Activated T-helper 2 cell treated with anti-CD3 and anti-CD28 coated beads, Interferon-gamma antibody, Interleukin-2, Interleukin-4, amounts not matched to agents 10 μg/mL and 5 μg/mL and 100 μg/mL, durations not matched to agents 14 hours and 24 hours and 36 hours (primary cell): Measurements from ENCODE around the gene HIVEP3. TPM values are rescaled to one million over a fixed set of nuclear protein-coding genes. Genes with fewer than 3 reads are reported as not detected.

Experiments
- DNase-seq: peaks from one replicate; pipeline ENCODE4 v3.0.0; 2021; ENCODE audit warnings: low spot score
- H3K27ac Mint-ChIP-seq: one replicate; pipeline ENCODE4 v1.8.0; 2021; ENCODE audit warnings: mixed read lengths
- H3K27me3 Mint-ChIP-seq: one replicate; pipeline ENCODE4 v1.8.0; 2021; ENCODE audit warnings: low read depth, mixed read lengths
- H3K36me3 Mint-ChIP-seq: one replicate; pipeline ENCODE4 v1.8.0; 2021; ENCODE audit warnings: low read depth, mixed read lengths
- H3K4me1 Mint-ChIP-seq: one replicate; pipeline ENCODE4 v1.8.0; 2021; ENCODE audit warnings: low read depth, mixed read lengths
- H3K4me3 Mint-ChIP-seq: one replicate; pipeline ENCODE4 v1.8.0; 2021; ENCODE audit warnings: low read depth, mild to moderate bottlenecking, moderate library complexity, mixed read lengths
- H3K9me3 Mint-ChIP-seq: one replicate; pipeline ENCODE4 v1.8.0; 2021; ENCODE audit warnings: mixed read lengths
- intact Hi-C: fragments of 100-400 bp; cut with micrococcal nuclease; formaldehyde crosslinking; loops from one replicate; pipeline ENCODE4 v1.15.1; 2023
- total RNA-seq: library from RNA; stranded (reverse); gene quantifications from 2 replicates; pipeline ENCODE4 v1.2.3, GENCODE V29; 2022

Gene HIVEP3
- total RNA-seq, 1 donor from 2014 or later: 33.7 TPM

GRCh38 chr1:41673378-41673777 is 245.3 kb downstream of the HIVEP3 start:
- H3K4me1 Mint-ChIP-seq: peaks cover 92% of the 10 kb centered on the region
- H3K27me3 Mint-ChIP-seq: no peaks in the 10 kb centered on the region
- peak overlapping the region; percentile 51 for H3K4me3 Mint-ChIP-seq
- intact Hi-C loops: loop anchor here (1.0 to 5.0 kb wide), 3 partner anchors 32 to 189 kb away; no protein-coding TSS in a partner anchor
- no peaks in the 10 kb centered on the region for H3K36me3 Mint-ChIP-seq
- H3K9me3 Mint-ChIP-seq: no peaks in the 10 kb centered on the region
- peak; percentile 59 for DNase-seq
- H3K27ac Mint-ChIP-seq: peak overlapping the region; percentile 92

DNA sequence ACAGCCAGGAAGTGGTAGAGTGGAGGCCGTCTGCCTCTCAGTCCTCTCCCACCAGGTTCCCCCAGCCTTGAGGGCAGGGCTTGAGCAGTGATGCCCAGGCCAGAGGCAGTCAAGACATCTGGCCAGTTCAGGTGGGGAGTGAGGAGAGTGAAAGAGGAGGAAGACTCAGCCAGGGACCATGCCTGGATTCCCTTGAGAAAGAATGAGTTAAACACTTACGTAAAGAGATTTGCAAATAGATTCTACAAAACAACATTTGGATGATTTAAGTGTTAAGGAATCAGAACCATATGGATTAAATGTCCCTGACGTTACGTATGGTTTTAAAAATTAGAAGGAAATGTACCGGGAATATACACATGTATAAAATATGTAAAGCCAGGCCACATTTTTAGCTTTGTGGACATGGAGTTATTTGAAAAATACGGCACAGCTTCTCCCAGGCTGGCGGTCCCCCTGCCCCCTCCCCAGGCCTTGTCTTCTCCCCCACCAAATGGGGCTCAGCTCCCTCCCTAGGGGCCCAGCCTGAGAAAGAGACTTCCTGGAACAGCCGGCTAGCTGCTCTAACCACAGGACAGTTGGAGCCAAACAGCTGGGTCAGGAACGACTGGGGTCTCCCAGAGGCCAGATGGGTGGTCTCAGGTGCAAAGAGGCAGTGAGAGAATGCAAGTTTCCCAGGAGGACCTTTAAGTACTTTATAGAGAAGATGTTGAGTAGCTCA is 245.9 kb downstream of the HIVEP3 start:
- no peaks in the 10 kb centered on the region for H3K9me3 Mint-ChIP-seq
- H3K27ac Mint-ChIP-seq: peak overlapping the region; percentile 92
- no peaks in the 10 kb centered on the region for H3K36me3 Mint-ChIP-seq
- H3K27me3 Mint-ChIP-seq: no peaks in the 10 kb centered on the region
- H3K4me1 Mint-ChIP-seq: peaks cover 91% of the 10 kb centered on the region
- H3K4me3 Mint-ChIP-seq: peak overlapping the region; percentile 57
- no peak for DNase-seq
- intact Hi-C loops: loop anchor here (1.0 to 5.0 kb wide), 3 partner anchors 32 to 190 kb away; no protein-coding TSS in a partner anchor

DNA sequence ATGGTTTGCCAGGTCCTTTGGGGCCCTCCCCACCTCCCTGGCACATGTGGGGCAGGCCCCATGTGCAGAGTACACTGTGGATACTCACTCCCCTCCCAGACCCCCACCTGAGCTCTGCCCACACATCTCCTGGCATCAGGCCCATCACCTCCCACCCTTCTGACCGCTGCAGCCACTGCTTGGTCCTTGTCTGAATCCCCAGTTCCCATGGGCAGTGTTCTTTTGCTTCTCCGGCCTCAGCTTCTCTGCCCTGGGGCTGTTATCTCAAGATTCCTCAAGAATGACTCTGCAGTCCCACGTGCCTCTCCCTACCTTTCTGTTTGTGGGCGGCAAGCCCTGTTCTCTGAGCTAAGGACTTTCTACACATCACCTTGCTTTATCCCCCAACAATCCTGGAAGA is 246.5 kb downstream of the HIVEP3 start:
- Mint-ChIP-seq H3K36me3 (no peaks in the 10 kb centered on the region), H3K9me3 (no peaks in the 10 kb centered on the region), H3K4me3 (peak overlapping the region; percentile 57), H3K27me3 (no peaks in the 10 kb centered on the region), H3K4me1 (peaks cover 91% of the 10 kb centered on the region), H3K27ac (peak overlapping the region; percentile 92)
- intact Hi-C loops: loop anchor here (2.0 to 5.0 kb wide), 2 partner anchors 57 to 190 kb away; no protein-coding TSS in a partner anchor
- DNase-seq: no peak

GRCh38 chr1:41671116-41671755 is 247.5 kb downstream of the HIVEP3 start:
- H3K4me1 Mint-ChIP-seq: peaks cover 92% of the 10 kb centered on the region
- H3K27ac Mint-ChIP-seq: peak overlapping the region; percentile 84
- intact Hi-C loops: loop anchor here (2.0 to 5.0 kb wide), 3 partner anchors 14 to 191 kb away; no protein-coding TSS in a partner anchor
- no peak overlapping the region for H3K4me3 Mint-ChIP-seq
- DNase-seq: no peak
- no peaks in the 10 kb centered on the region for H3K9me3 Mint-ChIP-seq
- no peaks in the 10 kb centered on the region for H3K27me3 Mint-ChIP-seq
- H3K36me3 Mint-ChIP-seq: no peaks in the 10 kb centered on the region

DNA sequence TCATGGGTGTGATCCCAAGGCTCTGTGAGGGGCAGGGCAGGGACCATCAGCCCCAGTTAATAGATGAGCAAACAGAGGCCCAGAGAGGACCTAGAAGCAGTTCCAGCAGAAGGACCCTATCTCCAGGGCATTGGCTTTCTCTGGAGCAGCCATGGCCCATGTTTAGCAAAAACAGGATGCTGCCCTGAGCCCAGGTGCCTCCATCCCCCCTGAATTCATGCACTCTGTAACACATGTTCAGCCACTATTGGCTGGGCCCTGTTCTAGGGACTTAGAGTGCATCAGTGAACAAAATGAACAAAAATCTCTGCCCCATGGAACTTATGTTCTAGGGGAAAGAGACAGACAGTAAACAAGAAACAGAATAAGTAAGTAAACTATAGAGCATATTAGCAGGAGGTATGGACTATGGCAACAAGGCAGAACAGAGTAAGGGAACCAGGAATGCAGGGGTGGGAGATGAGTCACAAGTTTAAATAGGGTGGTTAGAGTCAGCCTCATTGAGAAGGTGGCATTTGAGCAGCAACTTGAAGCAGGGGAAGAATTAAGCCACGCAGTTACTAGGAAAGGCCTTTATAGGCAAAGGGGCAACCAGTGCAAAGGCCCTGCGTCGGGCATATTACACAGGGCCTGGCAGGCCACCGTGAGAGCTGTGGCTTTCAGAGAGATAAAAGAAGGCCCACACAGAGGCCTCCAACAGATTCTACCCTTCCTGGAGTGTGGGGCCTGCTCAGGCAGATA is 248.3 kb downstream of the HIVEP3 start:
- Mint-ChIP-seq H3K27me3 (no peaks in the 10 kb centered on the region), H3K36me3 (no peaks in the 10 kb centered on the region)

DNA sequence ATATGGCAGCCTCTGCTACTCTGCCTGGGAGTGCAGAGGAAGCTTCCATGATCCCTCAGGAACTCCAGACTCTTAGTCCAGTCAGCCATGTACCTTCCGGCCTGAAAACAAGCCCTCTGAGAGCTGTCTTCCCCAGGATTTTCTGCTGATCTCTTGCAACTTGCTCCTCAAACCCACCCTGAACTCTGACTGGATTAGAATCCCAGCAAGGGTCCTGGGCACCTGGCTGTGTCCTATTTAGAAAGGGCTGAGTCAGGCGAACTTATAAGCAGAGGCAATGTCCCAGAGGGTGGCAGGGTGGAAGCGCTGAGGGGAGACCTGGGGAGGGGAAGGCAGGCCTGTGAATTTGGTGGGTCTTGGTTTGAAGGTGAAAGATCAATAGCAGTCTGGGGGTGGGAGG is 249.8 kb downstream of the HIVEP3 start:
- intact Hi-C loops: loop anchor here (5.0 kb wide), 1 partner anchor 123 kb away; no protein-coding TSS in a partner anchor
- Mint-ChIP-seq H3K36me3 (no peaks in the 10 kb centered on the region), H3K4me1 (peaks cover 97% of the 10 kb centered on the region), H3K27me3 (no peaks in the 10 kb centered on the region), H3K4me3 (no peak overlapping the region), H3K27ac (peak overlapping the region; percentile 84), H3K9me3 (no peaks in the 10 kb centered on the region)
- no peak for DNase-seq

More for the DNA sequence above, 248.3 kb downstream of the HIVEP3 start:
- H3K4me1 Mint-ChIP-seq: peaks cover 98% of the 10 kb centered on the region
- peak overlapping the region; percentile 84 for H3K27ac Mint-ChIP-seq
- H3K9me3 Mint-ChIP-seq: no peaks in the 10 kb centered on the region
- no peak overlapping the region for H3K4me3 Mint-ChIP-seq
- intact Hi-C loops: loop anchor here (2.0 to 5.0 kb wide), 3 partner anchors 14 to 192 kb away; no protein-coding TSS in a partner anchor
- no peak for DNase-seq

DNA sequence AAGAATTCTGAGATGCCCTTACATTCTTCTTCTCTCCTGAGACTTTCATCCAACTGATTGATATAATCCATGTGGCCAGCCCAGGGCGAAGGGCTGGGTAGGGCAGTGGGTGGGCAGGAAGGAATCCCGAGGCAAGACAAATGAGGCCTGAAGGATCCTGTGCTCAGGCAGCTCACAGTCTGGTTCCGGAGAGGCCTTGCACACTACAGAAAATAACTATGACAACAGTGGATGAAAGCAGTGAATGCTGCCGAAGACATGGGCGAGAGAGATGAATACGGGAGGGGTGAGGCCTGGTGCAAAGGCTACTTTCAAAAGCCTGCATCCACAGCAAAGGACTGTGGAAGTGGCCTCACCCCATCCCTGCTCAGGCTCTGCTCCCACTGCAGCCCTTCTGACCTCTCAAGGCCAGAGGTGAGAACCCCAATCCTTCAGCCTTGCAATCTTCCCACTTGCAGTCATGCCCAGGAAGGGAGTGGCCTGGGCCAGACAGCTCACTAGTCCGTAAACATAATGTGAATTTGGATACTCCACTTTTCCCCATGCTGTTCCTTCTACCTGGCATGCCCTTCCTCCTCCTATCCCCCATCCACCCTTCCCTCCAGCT is 250.6 kb downstream of the HIVEP3 start:
- Mint-ChIP-seq H3K36me3 (no peaks in the 10 kb centered on the region), H3K4me1 (peaks cover 95% of the 10 kb centered on the region), H3K27ac (peak overlapping the region; percentile 6), H3K4me3 (no peak overlapping the region), H3K9me3 (no peaks in the 10 kb centered on the region), H3K27me3 (no peaks in the 10 kb centered on the region)
- no peak for DNase-seq
- intact Hi-C loops: loop anchor here (5.0 kb wide), 1 partner anchor 124 kb away; no protein-coding TSS in a partner anchor

GRCh38 chr1:41666981-41667631 is 251.6 kb downstream of the HIVEP3 start:
- intact Hi-C loops: loop anchor here (5.0 kb wide), 1 partner anchor 125 kb away; no protein-coding TSS in a partner anchor
- Mint-ChIP-seq H3K36me3 (no peaks in the 10 kb centered on the region), H3K27me3 (no peaks in the 10 kb centered on the region), H3K4me1 (peaks cover 88% of the 10 kb centered on the region), H3K9me3 (no peaks in the 10 kb centered on the region), H3K27ac (peak overlapping the region; percentile 85), H3K4me3 (peak overlapping the region; percentile 13)
- DNase-seq: peak; percentile 58

- DNase-seq: no peak
- intact Hi-C loops: loop anchor here (5.0 kb wide), 1 partner anchor 126 kb away; no protein-coding TSS in a partner anchor
- Mint-ChIP-seq H3K4me3 (peak overlapping the region; percentile 13), H3K27ac (peak overlapping the region; percentile 85), H3K4me1 (peaks cover 79% of the 10 kb centered on the region), H3K9me3 (no peaks in the 10 kb centered on the region), H3K36me3 (peaks cover 3% of the 10 kb centered on the region), H3K27me3 (no peaks in the 10 kb centered on the region)
These were observed 252.5 kb downstream of the HIVEP3 start for GRCh38 chr1:41665962-41666917.

DNA sequence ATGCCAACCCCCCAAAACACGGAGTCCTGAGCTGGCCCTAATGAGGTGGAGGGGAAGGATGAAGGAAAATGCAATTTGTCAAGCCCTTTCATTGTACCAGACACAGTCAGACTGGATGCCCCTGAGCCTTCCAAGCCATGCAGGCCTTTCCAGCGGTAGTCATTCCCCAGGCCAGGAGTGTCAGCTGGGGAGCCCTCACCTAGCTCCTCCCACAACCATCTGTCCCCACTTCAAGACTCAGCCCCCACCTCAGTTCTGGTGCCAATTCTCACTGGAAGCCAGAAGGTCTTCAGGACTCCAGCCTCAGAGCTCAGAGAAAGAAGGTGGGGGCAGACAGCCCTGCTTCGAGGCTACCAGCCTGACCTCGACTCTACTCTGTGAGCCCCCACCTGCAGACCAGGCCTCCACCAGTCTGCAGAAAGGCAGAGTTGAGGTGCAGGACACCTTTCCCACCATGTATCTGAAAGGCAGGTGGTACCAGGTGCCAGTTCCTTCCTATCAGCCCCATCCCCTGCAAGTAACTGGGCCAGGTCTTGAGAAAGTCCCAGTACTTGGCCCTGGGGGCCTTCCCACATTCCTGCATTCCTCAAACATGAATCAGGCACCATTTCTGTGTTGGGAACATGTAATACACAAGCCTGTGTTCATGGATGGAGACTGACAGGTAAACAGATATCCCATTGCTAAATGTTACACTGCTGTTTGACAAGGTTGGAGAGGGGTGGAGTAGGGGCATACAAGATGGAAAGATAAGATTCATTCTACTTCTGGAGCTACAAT is 253.7 kb downstream of the HIVEP3 start:
- H3K36me3 Mint-ChIP-seq: peaks cover 12% of the 10 kb centered on the region
- H3K9me3 Mint-ChIP-seq: no peaks in the 10 kb centered on the region
- no peaks in the 10 kb centered on the region for H3K27me3 Mint-ChIP-seq
- intact Hi-C loops: loop anchor here (5.0 kb wide), 2 partner anchors 127 to 147 kb away; no protein-coding TSS in a partner anchor
- no peak overlapping the region for H3K4me3 Mint-ChIP-seq
- DNase-seq: no peak
- H3K4me1 Mint-ChIP-seq: peaks cover 74% of the 10 kb centered on the region
- no peak overlapping the region for H3K27ac Mint-ChIP-seq
